Stimulated activated CD8-positive, alpha-beta memory T cell treated with anti-CD3 and anti-CD28 coated beads, Interleukin-4, amount 100 ng/mL, for 4 hours (primary cell): Measurements from ENCODE around the gene CHSY1.

Source experiments
- DNase-seq, 2 donors: peaks; one replicate each; pipeline ENCODE4 v3.0.0-alpha.2; 2020; ENCODE audit warnings: low read depth in 2 of 2, low spot score in 1 of 2

CHSY1 gene

GRCh38 chr15:101211897-101212296, 40.0 kb downstream of the CHSY1 start:
- DNase-seq: no peak

- DNase-seq: no peak
Observed at GRCh38 chr15:101210466-101210865, 41.4 kb downstream of the CHSY1 start.

GRCh38 chr15:101210058-101210457, 41.8 kb downstream of the CHSY1 start:
- DNase-seq: no peak

GRCh38 chr15:101209285-101209845, 42.5 kb downstream of the CHSY1 start:
- no peak for DNase-seq

GRCh38 chr15:101207867-101208288, 44.0 kb downstream of the CHSY1 start:
- no peak for DNase-seq

GRCh38 chr15:101206176-101206591, 45.7 kb downstream of the CHSY1 start:
- DNase-seq: peak; percentile 63 to 81

- DNase-seq: no peak
Observed at GRCh38 chr15:101204739-101205535, 46.9 kb downstream of the CHSY1 start.

GRCh38 chr15:101203607-101204189, 48.1 kb downstream of the CHSY1 start:
- no peak for DNase-seq

GRCh38 chr15:101203029-101203573, 48.7 kb downstream of the CHSY1 start:
- DNase-seq: no peak

- DNase-seq: no peak
Observed at GRCh38 chr15:101201411-101202174, 50.3 kb downstream of the CHSY1 start.

- DNase-seq: no peak
Observed at GRCh38 chr15:101200181-101200580, 51.7 kb downstream of the CHSY1 start.

- DNase-seq: no peak
Observed at GRCh38 chr15:101198800-101199199, 53.0 kb downstream of the CHSY1 start.

- DNase-seq: no peak
Observed at GRCh38 chr15:101198031-101198575, 53.7 kb downstream of the CHSY1 start.

GRCh38 chr15:101194546-101195125, 57.2 kb downstream of the CHSY1 start:
- DNase-seq: no peak

GRCh38 chr15:101193806-101194545, 57.9 kb downstream of the CHSY1 start:
- DNase-seq: no peak

- no peak for DNase-seq
Observed at GRCh38 chr15:101193120-101193644, 58.7 kb downstream of the CHSY1 start.

GRCh38 chr15:101192081-101192480, 59.8 kb downstream of the CHSY1 start:
- DNase-seq: no peak

GRCh38 chr15:101191242-101191641, 60.6 kb downstream of the CHSY1 start:
- no peak for DNase-seq

- DNase-seq: no peak
Observed at GRCh38 chr15:101190092-101190595, 61.7 kb downstream of the CHSY1 start.
